RPMI8226 (cell line): ENCODE data around the gene NOX5.

Source experiments
- DNase-seq: peaks from one replicate; pipeline ENCODE4 v3.0.0-alpha.2; 2015

NOX5 gene

DNA sequence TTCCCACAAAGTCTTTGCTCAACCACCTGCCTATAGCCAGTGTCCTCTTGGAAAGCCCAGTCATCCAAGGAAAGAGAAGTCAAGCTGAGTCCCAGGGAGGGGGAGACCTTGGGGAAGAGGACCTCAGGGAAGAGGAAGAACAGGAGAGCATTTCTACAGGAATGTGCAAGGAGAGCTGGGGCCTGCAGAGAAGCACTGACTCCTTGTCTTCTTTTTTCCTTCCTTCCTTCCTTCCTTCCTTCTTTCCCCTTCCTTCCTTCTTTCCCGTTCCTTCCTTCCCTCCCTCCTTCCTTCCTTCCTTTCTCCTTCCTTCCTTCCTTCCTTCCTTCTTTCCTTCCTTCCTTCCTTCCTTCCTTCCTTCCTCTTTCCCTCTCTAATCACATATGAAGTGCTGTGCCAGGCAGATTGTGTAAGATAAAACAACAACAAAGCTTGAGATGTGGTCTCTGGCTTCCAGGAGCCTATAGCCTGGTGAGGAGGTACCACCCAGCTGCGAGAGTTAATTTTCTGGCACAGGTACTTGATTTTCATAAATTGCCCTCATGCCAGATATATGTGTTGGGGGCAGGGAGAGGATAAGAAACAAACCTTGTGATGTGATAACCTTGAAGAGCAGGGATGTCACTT is 70.0 kb downstream of the NOX5 start:
- DNase-seq: peak; percentile 42

DNA sequence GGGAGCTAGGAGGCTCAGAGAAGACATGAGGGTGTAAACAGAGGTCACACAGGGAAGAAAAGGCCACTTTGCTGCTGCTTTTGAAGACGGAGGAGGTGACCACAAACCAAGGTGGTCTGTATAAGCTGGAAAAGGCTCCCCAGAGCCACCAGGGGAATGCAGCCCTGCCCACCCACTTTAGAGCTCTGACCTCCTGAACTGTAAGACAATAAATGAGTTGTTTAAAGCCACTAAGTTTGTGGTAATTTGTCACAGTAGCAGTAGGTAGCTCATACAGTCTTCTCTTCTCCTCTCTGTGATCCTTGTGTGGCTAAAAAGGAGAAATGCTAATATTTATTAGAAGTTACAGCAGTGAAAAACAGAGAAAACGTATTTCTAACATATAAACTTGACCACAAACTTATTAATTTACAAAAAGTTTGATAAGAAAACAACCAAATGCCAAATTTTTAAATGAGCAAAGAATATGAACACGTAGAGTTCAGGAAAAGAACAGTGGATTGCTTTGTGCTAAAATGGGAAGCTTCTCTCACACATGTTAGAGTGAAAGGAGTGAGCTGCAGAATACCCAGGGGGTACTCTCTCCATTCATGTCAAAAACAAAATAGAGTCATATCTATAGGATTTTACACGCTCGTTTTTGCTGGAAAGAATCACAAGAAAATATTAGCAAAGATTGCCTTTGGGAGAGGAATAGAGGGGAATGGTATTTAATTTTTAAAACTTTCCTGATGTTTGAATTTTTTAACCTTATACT is 71.0 kb downstream of the NOX5 start:
- DNase-seq: no peak

DNA sequence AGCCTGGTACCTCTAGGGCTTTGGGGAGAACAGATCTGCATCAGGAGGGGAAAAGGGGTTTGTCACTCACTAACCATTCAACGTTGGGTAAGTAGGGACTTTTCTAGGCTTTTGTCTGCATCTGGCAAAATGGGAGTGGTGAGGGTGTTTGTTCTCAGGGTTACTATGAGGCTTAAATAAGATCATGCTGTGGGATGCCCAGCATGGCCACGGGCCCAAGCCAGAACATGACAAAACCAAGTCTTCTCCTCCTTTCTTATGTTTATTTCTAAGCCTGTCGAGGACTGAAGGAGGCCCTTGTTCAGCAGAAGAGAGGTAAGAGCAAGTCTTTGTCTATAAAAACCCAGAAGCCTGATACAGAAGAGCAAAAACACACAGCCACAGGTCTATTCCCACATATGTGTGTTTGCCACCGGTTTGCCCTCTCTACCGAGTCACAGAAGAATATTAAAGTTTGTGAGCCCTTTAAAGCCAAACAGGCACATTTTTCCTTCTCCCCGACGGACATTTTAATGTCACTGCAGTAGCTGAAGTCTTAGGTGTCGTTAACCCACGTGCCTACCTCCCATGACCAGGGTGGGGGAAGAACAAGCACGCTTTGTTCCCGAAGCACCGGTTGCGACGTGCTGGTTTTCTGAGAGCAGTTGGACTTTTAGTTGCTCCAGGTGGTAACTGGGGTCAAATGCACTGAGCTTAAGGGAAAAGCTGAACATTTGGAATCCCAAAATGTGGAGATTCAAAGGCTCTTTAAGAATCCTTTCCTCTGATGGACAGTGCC is 72.1 kb downstream of the NOX5 start:
- DNase-seq: no peak

DNA sequence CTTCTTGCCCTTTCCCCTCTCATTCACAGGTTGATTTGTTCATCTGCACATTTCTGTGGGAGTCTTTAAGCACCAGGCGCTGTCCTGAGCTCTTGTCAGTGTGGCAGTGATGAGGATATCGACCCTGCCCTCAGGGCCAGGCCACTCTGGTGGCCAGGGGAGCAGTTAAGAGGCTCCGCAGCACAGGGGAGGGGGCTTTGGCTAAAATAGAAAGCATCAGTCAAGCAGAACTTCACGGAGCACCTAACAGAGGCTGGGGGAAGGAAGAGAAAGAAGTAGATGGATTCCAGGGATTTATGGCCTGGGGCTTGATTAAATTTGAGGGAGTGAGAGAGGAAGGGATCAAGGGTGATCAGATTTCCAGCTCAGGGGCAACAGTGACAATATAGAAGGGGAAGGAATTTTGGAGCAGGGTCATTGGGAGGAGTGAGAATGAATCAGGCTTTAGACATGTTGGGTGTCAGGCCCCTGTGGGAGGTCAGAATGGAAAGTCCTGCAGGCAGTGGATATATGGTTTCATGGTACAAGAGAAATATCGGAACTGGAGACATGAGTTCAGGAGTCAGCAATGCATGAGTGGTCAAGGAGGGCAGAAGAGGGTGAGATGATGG is 73.0 kb downstream of the NOX5 start:
- DNase-seq: no peak

DNA sequence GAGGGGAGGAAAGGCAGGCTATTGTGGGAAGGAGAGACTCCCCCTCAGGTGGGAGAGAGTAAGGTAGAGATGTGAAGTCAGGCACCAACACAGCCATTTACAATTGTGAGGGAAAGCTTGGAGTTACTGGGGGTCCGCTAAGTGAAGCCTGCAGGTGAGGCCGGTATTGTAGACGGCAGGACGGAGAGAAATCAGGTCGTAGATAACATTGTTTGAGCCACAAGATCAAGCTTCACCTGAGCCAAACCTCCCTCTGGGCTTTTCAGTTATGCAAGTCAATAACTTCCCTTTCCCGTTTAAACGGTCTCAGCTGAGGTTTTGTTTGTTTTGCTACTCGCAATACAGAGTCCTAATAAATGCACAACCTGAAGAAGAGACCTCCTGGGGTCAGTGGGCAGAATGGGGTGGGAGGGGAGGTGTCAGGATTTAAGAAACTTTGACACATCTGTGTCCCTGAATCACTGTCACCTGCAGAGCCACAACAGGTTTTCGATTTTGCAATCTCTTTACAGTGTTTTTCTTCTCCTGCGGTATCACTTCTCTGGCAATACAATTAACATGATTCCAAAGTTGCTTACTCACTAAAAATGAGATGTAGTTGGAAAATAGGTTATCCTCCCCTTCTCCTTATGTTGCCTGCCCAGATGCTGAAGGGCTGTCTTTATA is 73.9 kb downstream of the NOX5 start:
- peak; percentile 75 for DNase-seq

DNA sequence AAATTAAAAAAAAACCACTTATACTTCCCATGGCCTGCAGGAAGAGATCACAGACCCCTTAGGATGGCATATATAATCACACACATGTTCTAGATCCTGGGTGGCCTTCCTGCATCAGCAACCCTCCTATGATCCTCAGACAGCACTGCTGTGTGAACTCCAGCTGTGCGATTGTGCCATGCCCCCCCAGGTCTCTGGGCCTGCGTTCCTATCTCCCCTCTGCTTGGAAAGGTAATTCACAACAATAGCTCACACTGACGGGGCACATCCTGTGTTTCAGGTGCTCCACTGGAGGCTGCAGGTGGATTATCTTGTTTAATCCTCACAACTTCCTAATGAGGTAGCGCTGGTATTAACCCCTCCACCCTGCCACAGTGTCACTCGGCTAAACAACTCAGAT is 74.8 kb downstream of the NOX5 start:
- no peak for DNase-seq

DNA sequence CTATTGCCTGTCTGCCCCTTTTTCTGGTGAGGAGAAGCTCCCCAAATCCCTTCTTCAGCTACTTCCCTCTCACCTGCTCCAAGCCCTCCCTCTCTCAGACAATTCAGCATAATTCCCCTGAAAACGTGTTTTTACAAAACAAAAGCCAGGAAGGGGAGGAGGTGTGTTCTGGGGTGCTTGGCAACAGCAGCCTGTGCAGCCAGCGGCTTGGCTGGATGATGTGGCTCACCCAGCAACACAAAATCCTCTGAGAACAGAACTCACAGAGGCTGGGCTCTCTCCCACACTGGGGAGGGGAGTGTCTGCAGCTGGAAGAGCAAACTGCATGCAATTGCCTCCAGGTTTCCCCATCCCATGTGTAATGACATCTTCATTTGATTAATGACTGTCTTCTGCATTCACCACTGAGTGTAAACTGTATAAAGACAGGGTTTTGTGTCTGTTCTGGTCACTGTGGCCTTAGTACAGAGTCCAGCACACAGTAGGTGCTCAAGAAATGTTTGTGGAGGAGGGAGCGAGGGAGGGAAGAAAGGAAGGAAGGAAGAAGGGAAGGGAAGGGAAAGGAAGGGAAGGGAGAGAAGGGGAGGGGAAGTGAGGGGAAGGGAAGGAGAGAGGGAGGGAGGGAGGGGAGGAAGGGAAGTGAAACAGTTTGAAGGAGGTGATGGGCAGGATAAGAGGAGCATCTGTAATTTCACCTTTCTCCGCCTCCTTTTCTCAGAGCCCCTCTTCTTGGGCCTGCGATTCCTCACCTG is 75.9 kb downstream of the NOX5 start:
- DNase-seq: peak; percentile 81

DNA sequence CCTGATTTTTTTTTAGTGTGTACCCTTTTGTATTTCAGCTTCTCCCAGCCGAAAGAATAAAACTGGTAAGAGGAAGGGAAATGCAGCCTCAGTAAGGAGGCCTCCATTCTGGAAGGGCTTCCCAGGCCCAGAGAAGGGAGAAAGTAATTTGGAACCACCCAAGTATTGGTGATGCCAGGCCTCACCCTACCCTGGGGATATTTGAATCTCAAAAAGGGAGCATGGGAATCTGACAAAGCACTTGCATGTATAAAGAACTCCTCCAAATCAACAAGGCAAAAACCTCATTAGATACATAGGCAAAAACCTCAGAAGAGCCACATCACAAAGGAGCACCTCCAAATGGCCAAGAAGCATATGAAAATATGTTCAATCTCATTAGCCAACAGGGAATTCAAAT is 77.2 kb downstream of the NOX5 start:
- DNase-seq: no peak

DNA sequence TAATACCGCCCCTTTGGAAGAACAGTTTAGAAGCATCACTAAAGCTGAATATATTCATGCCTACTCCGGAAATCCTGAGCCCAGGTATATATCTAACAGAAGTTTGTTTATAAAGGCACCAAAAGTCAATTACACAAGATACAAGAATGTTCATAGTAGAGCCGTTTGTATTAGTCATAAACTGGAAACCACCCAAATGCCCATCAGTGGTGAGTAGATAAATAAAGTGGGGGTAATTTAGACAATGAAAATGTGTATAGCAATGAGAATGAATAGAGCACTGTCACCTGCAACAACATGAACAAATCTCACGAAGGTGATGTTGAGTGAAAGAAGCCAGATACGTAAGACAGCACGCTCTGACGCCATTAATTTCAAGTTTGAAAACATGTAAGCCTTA is 77.7 kb downstream of the NOX5 start:
- DNase-seq: no peak

DNA sequence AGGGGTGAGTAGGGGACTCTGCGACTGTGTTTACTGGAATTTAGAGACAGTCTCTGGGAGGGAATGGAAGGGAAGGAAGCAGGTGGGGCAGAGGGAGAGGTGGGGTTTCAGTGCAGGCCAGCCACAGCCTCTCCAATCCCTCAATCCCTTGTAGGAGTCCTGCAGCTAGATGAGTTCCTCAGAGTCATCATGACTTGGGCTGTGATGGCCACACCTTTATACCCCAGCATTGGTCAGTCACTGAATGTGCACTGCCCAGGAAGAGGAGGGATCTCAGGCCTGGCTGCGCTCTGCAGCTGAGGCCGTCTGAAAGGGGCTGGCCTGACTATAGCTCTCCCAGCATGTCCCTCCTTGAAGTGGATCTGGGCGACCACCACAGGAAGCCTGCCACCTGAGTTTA is 78.6 kb downstream of the NOX5 start:
- no peak for DNase-seq

DNA sequence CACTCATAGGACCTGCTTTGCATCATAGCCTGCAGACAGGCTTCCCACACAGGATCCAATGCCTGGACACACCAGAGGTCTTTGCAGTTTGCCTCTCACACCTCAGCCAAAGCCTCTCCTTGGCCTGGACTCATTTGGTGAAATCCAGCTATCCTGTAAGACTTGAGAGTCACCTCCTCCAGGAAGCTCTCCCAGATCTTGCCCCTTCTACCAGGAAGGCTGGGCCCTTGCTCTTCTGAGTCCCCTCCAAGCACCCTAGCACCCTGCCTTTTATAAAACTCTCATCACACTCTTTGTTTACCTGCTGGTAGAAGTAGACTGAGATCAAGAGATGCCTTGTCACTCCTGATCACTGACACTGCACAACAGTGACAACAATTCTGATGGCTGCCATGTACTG is 79.1 kb downstream of the NOX5 start:
- DNase-seq: no peak

DNA sequence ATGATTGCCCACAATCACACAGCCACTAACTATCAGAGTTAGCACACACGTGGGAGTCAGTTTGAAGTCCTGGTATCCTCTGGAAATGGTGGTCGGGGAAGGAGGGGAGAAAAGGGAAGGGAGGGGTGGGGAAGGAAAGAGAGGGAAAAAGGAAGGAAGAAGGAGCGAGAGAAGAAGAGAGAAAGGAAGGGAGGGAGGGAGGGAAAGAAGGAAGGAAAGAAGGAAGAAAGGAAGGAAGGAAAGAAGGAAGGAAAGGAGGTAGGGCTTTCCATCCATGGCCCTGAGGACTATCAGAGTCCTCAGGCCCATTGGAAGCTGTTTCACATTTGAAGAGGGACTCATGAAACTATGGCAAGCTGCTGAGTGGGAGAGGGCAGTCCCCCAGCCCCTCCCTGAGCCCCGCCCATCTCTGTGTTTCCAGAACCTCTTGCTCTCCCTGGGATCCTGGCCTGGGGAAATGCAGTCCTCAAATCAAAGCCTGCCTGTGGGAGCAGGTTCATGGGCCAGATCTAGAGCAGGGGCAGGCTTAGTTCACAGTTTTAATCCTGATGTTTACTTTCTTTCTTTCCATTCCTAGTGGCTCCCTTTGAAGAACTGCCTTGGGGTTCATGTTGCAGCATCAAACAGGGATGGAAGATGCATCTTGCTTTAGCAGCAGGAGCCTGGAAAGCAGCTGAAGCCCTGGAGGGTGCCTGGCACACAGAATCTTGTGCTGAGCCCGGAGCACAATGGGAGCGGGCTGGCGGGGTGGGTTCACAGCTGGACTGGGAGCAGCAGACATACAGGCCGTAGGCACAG is 79.8 kb downstream of the NOX5 start:
- no peak for DNase-seq

DNA sequence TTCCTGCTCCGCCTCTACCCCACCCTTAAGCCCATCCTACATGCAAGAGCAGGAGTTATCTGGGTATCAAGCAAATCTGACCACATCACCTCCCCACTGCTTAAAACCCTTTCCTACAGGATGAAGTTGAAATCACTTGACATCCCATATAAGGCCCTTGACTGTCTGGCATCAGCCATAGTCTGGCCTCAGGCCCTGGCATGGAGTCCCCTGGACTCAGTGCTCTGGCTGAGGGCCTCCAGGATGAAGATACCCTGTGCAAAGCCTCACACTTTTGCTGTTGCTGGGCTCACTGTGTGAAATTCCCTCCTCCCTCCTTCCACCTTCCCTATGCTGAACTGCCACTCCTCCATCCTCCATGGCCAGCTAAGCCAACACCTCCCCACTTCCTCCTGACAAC is 80.8 kb downstream of the NOX5 start:
- no peak for DNase-seq

DNA sequence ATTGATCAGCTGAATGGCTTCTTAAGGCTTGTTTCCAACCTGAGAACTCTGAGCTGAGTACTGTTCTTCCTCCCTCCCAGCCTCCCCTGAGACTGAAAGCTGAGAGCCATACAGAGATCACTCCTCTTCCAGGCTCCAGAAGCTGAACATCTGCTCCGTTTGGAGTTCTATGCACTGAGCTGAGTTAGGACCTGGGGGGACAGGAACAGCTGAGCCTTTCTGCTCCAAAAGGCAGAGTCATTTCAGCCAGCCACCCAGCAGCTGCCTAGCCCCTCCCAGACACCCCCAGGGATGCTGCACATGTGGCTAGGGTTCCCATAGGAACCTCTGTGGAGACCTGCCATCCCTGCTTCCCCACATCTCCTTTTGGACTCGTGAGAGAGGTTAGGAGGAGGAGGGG is 81.7 kb downstream of the NOX5 start:
- no peak for DNase-seq

DNA sequence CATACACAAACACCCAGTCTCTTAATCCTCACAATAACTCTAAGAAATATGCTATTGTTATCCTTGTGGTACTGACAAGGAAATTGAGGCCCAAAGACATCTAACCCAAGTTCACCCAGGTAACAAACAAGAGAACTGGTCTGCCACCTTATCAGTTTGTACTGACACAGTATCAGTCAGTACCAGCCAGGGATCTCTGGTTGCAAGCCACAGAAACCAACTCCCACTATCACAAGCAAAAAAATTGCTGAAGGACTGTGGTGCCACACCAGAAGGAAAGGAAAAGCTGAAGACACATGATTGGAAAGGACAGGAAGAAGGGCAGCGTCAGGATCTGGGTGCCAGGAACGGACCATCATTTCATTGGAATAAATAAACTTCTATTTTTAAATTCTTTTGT is 82.1 kb downstream of the NOX5 start:
- DNase-seq: no peak

DNA sequence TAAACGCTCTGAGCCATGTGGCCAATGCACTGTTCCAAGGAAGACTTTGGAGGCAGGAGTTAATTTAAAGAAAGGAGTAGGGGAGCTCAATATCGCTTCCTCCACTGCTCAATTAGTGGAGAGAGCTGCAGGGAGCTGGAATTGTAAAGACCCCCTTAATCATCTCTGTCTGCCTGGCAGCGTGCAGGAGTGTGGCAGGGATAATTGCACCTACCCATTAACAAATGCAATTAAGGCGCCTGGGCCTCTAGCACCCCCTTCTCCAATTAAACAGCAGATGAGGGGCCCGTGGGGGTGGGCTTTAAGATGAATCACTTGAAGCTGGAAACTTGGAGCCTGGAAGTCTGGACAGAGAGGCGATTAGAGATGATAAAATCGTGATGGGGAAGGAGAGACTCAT is 84.3 kb downstream of the NOX5 start:
- DNase-seq: no peak

DNA sequence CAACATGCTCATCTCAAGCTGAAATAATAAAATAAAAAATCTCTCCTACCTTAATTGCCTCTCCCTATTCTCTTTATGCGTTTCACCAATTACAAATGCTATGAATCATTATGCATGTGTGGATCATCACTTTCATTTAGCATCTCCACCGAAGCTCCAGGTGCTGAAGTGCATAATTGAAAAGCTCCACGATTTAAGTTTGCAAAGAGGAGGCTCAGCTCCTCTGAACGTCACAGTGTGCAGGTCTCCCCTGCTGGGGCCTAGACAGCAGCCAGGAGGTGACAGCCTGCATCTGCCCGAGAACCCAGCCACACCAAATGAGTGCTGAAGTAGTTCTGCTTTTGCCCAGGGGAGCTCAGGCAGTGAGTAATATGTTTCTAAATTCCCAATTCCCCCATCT is 85.4 kb downstream of the NOX5 start:
- DNase-seq: peak; percentile 74

DNA sequence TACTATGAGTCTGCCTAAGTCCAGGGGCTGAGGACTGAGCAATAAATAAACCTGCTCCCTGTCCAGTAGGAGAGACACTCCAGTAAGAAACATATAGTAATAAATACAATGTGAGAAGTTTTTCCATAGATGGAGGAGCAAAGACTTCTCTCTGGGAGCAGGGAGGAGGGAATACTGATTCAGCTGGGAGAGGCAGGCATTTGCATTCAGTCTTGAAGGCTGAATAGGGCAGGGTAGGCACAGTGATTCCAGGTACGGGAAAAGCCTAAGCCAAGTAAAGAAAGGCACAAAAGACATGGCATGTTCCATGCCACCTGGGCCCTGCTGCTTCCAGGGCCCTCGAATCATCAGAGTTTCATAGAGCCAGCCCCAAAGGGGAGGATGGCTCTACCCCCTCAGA is 86.3 kb downstream of the NOX5 start:
- no peak for DNase-seq

DNA sequence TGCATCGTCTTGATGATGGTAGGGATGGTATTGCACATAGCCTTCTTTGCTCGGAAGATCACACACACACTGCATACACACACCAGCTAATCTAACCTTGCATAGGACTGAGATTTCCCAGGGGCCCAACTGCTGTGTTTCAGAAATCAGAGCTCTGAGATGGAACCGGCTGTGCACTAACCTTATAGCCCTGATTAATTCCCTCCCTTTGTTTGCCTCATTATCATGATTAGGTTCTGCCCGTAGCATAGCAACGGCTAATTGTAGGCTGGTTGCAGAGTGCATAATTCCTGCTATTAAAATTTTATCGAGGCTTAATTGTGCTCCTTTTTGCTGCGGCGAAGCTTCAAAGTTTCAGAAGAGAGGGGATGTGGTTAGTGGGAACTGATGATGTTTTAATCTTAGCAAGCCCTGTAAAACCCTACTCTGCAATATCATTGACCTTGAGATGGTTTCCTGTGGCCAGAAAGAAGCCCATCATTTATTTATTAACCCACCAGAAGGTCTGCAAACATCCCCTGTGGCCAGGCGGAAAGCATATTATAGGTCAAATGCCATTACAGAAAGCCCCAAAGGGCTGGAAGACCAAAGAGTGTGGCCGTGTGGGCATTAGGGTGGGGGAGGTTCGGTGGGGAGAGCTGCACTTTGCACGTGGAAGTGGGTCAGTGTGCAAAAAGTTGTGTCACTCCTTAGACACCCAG is 89.7 kb downstream of the NOX5 start:
- peak; percentile 64 for DNase-seq

DNA sequence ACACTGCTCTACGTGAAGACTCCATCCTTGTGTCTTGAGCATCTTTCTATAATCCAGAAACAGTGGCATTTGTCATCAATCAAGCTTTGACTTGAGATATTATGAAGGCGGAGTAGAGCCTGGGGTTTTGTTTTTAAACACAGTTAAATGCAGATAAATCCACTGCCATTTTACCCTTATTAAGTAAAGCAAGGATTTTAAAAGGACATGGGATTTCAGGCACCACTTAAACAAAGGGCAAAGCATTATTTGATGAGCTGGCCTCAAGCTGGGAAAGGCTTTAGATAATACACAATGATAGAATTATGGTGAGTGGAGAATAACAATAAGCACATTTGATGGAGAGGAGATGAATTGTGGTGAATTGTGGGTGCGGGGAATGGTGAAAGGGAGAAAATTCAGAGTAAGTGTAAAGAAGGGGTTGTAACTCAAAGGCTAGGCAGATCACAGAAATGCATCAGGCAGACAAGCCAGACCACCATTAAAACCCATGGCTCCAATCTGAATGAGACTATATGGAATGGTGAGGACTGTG is 91.0 kb downstream of the NOX5 start:
- DNase-seq: no peak
